Glutamatergic neuron (in vitro differentiated cells): ENCODE measurements around the gene ETS1. TPM values are rescaled to one million over a fixed set of nuclear protein-coding genes. Genes with fewer than 3 reads are reported as not detected.

Source experiments
- DNase-seq: peaks from one replicate; pipeline ENCODE4 v3.0.0; 2022
- H3K27ac Mint-ChIP-seq: one replicate; pipeline ENCODE4 v1.8.0; 2020; ENCODE audit warnings: mild to moderate bottlenecking, mixed read lengths, inconsistent platforms; ENCODE audit not compliant: unreplicated experiment
- H3K27me3 Mint-ChIP-seq: one replicate; pipeline ENCODE4 v1.8.0; 2020; ENCODE audit warnings: mild to moderate bottlenecking, moderate library complexity, mixed read lengths, inconsistent platforms; ENCODE audit not compliant: unreplicated experiment
- H3K36me3 Mint-ChIP-seq: one replicate; pipeline ENCODE4 v1.8.0; 2020; ENCODE audit warnings: mild to moderate bottlenecking, mixed read lengths, inconsistent platforms; ENCODE audit not compliant: unreplicated experiment
- H3K4me1 Mint-ChIP-seq: one replicate; pipeline ENCODE4 v1.8.0; 2020; ENCODE audit warnings: mild to moderate bottlenecking, low read depth, mixed read lengths, inconsistent platforms; ENCODE audit not compliant: unreplicated experiment
- H3K4me3 Mint-ChIP-seq: one replicate; pipeline ENCODE4 v1.8.0; 2020; ENCODE audit warnings: mild to moderate bottlenecking, mixed read lengths, inconsistent platforms; ENCODE audit not compliant: unreplicated experiment
- H3K9me3 Mint-ChIP-seq: one replicate; pipeline ENCODE4 v1.8.0; 2020; ENCODE audit warnings: mild to moderate bottlenecking, moderate library complexity, mixed read lengths, inconsistent platforms; ENCODE audit not compliant: unreplicated experiment
- total RNA-seq: library from RNA; stranded (reverse); fragmentation: NEBNext Ultra II Directional; extraction: Animal tissue kit (Norgen Biotek cat#: 25700); gene quantifications from one replicate; pipeline ENCODE4 v1.2.1, GENCODE V29; 2021; ENCODE audit not compliant: unreplicated experiment
- TF ChIP-seq, protein P1 (sequence below): fragments of 200-600 bp; sonication (generic); IDR thresholded peaks from one replicate; pipeline ENCODE4 v1.5.0; 2021; ENCODE audit not compliant: partially characterized antibody, unreplicated experiment

The ETS1 gene
- total RNA-seq, 1 donor from 2014 or later, result 1.0 TPM

- no peak overlapping the region for H3K4me3 Mint-ChIP-seq
- no peak overlapping the region for H3K27ac Mint-ChIP-seq
- no peaks in the 10 kb centered on the region for H3K4me1 Mint-ChIP-seq
- TF ChIP-seq, protein P1, sequence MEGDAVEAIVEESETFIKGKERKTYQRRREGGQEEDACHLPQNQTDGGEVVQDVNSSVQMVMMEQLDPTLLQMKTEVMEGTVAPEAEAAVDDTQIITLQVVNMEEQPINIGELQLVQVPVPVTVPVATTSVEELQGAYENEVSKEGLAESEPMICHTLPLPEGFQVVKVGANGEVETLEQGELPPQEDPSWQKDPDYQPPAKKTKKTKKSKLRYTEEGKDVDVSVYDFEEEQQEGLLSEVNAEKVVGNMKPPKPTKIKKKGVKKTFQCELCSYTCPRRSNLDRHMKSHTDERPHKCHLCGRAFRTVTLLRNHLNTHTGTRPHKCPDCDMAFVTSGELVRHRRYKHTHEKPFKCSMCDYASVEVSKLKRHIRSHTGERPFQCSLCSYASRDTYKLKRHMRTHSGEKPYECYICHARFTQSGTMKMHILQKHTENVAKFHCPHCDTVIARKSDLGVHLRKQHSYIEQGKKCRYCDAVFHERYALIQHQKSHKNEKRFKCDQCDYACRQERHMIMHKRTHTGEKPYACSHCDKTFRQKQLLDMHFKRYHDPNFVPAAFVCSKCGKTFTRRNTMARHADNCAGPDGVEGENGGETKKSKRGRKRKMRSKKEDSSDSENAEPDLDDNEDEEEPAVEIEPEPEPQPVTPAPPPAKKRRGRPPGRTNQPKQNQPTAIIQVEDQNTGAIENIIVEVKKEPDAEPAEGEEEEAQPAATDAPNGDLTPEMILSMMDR, result no peak
- H3K9me3 Mint-ChIP-seq, result no peaks in the 10 kb centered on the region
- DNase-seq, result no peak
- peaks cover 4% of the 10 kb centered on the region for H3K27me3 Mint-ChIP-seq
- no peaks in the 10 kb centered on the region for H3K36me3 Mint-ChIP-seq
Measured at GRCh38 chr11:128627666-128628324, 40.4 kb upstream of the ETS1 start.

- Mint-ChIP-seq H3K27ac (no peak overlapping the region), H3K4me3 (no peak overlapping the region), H3K4me1 (peaks cover 2% of the 10 kb centered on the region), H3K27me3 (peaks cover 4% of the 10 kb centered on the region), H3K36me3 (no peaks in the 10 kb centered on the region), H3K9me3 (no peaks in the 10 kb centered on the region)
- no peak for DNase-seq
- TF ChIP-seq, protein P1, result no peak
Measured at GRCh38 chr11:128626913-128627665, 39.7 kb upstream of the ETS1 start.

GRCh38 chr11:128625746-128626145 is 38.4 kb upstream of the ETS1 start:
- H3K4me3 Mint-ChIP-seq, result no peak overlapping the region
- H3K27ac Mint-ChIP-seq, result no peak overlapping the region
- H3K36me3 Mint-ChIP-seq, result no peaks in the 10 kb centered on the region
- H3K4me1 Mint-ChIP-seq, result peaks cover 2% of the 10 kb centered on the region
- peaks cover 4% of the 10 kb centered on the region for H3K27me3 Mint-ChIP-seq
- H3K9me3 Mint-ChIP-seq, result no peaks in the 10 kb centered on the region
- DNase-seq, result no peak
- TF ChIP-seq, protein P1, result no peak

- TF ChIP-seq, protein P1, result no peak
- Mint-ChIP-seq H3K4me1 (peaks cover 2% of the 10 kb centered on the region), H3K4me3 (no peak overlapping the region), H3K36me3 (no peaks in the 10 kb centered on the region), H3K27ac (no peak overlapping the region), H3K9me3 (no peaks in the 10 kb centered on the region), H3K27me3 (peaks cover 4% of the 10 kb centered on the region)
- no peak for DNase-seq
Measured at GRCh38 chr11:128625326-128625725, 38.0 kb upstream of the ETS1 start.
